ENCODE results near the gene POU5F1.
"Not testable (repeated sequence)": the region's sequence is repeated elsewhere in the genome, so short reads cannot be mapped to it uniquely, and the experiment has no call there.

POU5F1 gene

DNA sequence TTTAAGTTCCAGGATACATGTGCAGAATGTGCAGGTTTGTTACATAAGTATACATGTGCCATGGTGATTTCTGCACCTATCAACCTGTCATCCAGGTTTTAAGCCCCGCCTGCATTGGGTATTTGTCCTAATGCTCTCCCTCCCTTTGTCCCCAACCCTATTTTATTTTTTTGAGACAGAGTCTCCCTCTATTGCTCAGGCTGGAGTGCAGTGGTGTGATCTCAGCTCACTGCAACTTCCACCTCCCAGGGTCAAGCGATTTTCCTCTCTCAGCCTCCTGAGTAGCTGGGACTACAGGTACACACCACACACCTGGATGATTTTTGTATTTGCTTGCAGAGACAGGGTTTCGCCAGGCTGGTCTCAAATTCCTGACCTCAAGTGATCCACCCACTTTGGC, 18.7 kb upstream of the POU5F1 start:
- DNase-seq: not testable (repeated sequence)

DNA sequence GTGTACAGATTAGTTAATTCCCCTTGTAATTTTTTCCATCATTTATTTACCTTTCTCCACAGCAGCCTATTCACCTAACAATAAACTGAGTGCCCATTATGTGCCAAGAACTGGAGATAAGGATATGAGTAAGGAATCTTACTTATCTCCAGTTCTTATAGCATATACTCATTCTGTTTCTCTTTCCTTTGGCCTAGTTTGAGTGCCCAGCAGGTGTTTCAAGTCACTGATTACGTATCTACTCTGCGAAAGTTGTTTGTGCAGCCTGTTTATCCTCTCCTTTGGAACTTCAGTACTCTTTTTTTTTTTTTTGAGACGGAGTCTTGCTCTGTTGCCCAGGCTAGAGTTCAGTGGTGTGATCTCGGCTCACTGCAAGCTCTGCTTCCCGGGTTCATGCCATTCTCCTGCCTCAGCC, 17.3 kb upstream of the POU5F1 start:
- no peak for DNase-seq

DNA sequence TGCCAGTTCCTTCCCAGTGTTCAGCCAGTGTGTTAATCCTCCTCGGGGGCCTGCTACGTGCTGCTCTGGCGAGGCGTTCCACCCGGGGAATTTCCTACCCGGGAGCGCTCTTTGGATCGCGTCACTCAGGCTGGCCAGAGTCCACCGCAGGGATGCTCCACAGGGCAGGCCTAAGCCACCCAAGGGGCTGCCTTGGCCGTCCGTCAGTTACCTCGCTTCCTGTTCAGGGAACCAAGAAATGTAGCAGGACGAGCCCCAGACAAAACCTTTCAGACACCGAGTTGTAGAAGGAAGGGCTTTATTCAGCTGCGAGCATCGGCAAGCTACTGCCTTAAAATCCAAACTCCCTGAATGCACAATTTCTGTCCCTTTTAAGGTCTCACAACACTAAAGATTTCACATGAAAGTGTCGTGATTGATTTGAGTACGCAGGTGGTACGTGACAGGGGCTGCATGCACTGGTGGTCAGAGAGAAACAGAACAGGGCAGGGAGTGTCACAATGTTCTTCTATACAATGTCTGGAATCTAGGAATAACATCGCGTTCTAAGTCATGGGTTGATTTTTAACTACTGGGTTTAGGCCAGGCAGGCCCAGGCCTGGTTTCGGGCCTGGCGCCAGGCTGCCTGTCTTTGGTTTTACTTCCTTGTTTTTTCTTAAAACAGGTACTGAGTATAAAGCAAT, 15.7 kb upstream of the POU5F1 start:
- no peak for DNase-seq

DNA sequence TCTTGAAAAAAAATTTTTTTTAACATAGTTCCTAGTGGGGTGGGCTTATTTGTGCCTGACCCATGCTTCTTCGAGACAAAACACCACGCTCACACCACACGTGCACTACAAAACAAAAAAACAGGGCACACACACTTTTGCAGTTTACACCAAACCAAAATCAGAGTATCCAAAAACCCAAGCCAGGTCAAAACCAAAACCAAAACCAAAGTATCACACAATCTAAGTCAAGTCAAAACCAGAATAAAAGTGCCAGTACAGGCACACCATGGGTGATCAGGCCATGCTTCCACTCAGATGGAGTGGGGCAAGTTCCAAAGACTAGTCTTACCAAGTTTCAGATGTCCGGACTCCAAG, 15.2 kb upstream of the POU5F1 start:
- not testable (repeated sequence) for DNase-seq

DNA sequence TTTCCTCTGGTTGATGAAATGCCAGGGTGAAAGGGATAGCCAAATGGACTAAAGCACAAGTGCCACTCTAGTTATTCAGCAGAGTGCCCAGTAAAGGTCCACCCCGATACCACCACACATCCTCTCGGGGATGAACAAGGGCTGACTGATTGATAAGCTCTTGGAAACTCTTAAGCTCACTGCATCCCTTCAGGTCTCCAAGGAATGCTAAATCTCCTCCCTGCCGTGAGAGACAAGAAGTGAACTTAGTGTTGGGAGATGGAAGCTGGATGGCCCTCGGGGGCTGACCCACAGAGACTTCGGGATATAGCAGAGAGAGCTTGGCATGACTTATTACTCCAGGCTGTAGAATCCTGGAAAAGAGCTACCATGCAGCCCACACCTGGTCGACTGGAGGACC, 13.4 kb upstream of the POU5F1 start:
- DNase-seq: not testable (repeated sequence)

DNA sequence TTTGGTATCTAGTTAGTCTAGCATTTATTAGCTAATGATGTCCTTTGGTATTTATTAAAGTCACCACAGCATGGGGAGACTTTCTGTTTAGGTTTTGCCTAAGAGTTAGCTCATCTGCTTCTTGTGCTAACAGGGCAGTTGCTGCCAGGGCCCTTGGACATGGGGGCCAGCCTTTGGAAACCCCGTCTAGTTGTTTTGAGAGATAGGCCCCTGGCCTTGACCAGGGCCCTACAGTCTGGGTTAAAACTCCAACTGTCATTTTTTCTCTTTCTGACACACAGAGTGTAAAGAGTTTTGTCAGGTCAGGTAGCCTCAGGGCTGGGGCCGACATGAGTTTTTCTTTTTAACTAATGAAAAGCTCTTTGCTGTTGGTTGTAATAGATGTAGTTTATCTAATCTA, 12.8 kb upstream of the POU5F1 start:
- DNase-seq: not testable (repeated sequence)

DNA sequence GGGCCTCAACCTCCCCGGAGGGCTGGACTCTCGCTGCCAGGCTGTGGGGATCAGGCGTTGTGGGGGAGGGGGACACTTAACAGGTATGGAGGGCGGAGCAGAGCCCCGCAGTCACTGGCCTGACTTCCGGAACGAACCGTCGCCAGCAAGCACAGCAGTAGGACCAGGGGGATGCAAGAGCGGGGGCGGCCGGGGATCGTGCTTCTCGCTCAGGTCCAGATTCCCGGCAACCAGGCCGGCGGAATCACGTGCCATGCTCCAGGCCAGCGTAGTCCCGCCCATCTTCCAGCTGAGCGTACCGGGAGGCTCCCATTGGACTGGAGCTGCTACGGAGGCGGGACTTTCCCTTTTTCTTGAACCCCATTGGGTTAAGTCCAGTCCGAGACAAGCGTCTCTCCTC, 10.0 kb upstream of the POU5F1 start:
- no peak for DNase-seq

DNA sequence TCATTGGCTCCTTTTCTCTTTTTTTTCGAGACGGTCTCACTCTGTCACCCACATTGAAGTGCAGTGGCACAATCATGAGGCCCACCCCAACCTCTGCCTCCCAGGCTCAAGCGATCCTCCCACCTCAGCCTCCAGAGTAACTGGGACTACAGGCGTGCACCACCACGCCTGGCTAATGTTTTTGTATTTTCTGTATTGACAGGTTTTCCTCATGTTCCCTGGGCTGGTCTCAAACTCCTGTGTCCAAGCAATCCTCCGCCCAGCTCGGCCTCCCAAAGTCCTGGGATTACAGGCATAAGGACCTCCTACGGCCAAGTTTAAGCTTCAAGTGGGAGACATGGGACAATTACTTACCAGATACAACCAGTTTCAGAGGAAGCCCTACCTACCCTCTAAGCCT, 9.4 kb upstream of the POU5F1 start:
- no peak for DNase-seq

DNA sequence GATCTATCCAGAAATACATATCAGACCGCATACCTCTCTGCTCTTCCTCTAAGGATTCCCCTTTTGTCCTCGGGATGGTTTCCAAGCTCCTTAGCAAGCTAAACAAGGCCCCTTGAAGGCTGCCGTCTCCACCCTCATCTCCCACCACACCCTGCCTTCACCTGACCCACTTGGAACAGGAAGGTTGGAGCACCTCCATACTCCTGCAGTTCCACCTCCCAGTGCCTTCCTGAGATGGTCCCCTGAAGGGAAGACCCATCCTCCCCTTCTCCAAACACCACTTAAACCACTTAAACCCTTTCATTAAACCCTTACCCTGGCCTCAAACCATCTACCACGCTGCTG, 8.5 kb upstream of the POU5F1 start:
- no peak for DNase-seq

DNA sequence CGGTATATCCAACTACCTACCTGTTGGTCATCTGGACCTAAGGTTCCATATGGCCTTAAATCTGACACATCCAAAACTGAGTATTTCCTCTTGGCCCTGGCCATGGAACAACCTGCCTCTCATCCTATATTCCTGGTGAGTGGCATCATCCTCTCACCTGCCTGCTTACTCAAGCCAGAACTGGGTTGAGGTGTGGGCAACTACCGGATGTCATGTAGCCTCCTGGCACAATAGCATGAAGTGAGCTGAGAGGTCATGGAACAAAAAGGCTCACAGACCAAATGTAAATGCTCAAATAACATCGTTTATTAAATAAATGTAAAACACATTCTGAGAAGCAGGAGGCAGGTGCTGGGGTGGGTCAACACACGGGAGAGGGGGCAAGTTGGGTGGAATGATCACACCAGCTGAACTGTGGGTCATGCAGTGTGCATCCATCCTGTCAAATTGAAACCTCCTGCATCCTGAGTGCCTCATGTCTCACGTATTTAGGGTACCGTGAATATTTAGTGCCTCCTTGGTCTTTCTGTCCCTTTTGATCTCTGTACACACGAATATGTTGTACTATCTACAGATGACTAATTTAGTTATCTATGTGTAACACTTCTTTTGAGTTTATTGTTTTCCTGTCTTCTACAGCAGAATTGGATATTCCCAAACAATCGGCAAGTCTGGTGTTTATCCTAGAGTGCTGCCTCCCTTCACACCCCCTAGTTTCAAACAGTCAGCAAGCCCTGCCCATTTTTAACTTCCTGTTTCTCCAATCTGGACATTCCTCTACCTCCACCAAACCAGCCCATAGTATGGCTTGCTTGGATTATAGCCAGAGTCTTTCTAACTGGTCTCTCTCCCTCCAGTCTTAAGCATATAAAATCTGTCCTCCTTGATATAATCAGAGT, 7.9 kb upstream of the POU5F1 start:
- peak; percentile 15 for DNase-seq

DNA sequence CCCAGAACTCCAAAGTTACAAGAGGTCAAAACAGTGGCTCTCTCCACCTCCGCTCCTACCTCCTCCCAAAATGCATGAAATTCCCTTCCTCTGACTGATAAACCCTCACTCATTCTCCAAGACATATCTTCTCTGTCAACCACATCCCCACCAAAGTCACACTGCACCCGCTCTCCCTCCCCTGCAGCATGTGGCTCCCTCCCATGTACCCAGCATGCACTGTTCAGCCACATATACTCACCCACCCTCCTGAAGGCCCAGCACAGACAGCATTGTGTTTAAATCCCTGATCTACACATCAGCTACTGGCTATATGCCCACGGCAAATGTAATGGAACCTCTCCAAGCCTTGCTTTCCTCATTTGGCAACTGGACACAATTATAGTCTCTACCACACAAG, 5.5 kb upstream of the POU5F1 start:
- no peak for DNase-seq

DNA sequence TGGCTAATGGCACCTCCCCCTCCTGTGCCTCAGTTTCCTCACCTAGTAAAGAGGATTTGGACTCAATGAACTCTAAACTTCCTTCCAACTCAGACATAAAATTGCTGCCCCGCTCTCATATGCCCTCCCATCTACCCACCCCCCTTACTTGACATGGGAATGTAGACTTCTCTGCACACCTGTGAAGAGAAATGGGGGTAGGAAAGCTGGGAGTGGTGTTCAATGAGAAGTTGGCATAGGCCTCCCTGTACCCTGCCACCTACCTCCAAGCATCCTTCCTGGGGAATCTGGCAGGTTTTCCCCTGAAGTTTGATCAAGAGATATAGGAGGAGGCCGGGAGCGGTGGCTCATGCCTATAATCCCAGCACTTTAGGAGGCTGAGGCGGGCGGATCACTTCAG, 3.9 kb upstream of the POU5F1 start:
- DNase-seq: no peak

DNA sequence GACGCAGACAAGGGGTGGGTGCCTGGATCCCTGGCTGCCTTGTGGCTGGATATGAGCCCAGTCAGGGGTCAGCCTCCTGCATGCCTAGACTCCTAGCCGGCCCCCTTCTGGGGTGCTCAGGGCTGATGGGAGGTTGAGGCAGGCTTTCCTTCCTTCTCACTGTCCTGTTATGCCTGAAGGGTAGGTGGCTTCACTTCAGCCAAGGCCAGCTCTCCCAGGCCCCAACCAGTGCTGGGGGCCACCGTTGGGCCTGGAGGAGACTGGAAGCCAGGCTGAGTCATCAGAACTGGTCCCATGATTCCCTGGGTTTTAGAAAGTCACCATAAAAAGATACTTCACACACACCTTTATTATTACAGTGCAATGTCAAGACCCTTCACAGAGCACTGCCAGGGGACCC, 2.9 kb upstream of the POU5F1 start:
- no peak for DNase-seq

DNA sequence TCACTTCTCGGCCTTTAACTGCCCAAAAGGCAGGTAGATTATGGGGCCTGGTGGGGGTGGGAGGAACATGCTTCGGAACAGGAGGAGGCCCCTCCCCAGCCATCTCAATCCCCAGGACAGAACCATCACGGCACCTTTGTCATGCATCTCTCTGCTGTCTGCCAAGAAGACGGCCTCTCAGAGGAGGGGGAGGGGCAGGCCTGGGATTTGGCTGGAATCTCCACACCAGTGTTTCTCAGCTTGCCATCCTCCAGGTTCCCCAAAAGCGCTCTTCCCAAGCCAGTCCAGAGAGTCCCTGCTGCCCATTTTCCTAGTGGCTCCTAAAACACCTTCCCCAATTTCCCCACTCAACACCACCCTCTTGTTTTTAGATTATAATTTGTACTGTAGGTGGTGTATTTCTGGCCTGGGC, 2.5 kb upstream of the POU5F1 start:
- DNase-seq: no peak

DNA sequence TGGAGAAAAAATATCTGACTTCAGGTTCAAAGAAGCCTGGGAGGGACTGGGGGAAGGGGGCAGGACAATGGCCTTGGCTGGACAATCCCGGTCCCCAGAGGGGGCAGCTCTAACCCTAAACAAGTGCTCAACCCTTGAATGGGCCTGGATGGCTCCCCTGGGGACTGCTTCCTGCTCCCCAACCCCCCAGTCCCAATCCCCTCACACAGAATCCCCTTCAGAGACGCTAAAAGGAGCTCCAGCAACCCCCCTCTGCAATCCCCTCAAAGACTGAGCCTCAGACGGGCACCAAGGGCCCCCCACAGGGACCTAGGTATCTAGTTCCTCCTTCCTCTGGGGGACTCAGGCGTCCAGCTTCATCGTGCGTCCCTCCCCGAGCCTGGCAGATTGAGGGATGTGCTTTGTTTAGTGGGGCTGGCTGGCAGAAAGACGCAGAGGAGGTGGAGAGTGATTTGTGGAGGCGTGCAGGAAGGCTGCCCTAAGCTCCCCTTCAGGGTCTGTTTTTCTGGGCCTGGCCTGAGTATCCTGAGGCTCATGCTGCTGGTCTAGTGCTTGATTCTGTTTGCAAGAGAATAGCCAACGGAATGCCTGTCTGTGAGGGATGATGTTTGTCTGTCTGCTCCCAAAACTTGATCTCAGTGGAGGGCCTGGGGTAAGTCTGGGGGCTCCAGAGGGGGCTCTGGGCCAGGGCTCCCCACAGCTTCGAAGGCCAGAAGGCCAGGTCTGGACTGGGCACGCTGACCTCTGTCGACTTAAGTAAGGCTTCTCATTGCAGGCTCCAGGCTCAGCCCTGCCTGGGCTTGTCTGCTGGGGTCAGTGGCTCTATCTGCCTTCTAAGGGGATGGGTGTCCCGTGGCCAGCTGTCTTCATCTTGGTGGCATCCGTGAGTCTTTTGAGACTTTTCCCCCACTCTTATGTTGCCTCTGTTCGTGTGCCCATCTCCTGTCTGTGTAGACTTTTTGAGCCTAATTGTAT, 1.7 kb upstream of the POU5F1 start:
- DNase-seq: no peak

DNA sequence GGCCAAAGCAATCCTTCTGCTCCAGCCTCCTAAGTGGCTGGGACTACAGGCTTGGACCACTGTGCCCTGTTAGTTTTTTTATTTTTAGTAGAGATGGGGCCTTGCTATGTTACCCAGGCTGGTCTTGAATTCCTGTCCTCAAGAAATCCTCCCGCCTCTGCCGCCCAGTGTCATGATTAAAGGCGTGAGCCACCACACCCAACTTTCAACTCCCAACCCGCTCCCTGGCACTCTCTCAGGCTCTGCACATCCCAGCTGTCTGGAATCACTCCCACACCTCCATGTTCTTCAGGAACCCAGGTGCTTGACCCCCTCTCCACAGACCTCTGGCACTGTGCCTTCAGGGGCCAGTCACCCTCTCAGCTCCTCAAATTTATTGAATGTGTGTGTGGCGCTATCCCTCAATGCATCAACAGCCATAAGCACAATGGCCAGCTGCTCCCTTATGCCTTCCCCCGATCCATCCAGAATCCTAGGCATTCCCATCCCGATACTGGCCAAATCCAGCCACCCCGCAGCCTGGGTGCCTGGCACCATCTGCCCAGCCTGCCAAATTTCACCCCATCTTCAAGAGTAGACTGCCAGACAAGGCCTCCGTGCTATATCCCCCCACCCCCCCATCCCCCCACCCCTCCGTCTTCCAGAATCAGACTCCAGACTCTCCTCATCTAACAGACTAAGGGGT, 647 bp upstream of the POU5F1 start:
- no peak for DNase-seq

DNA sequence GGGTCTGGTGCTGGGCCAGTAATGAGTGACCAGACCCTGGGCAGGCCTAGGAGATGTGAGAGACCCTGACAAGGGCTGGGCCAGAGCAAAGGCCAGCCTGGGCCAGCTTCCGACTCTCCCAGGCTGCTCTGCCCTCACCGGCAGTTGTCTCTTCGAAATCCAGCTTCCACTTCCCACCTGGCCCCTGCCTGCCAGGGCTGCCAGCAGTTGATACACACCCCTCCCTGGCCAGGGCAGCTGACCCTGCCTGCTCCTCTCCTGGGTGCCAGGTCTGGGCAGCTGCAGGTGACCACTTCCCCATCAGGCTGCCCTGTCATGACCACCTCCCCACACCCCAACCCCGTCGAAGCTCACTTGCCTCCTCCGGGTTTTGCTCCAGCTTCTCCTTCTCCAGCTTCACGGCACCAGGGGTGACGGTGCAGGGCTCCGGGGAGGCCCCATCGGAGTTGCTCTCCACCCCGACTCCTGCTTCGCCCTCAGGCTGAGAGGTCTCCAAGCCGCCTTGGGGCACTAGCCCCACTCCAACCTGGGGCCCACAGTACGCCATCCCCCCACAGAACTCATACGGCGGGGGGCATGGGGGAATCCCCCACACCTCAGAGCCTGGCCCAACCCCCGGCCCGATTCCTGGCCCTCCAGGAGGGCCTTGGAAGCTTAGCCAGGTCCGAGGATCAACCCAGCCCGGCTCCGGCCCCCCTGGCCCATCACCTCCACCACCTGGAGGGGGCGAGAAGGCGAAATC, 453 bp downstream of the POU5F1 start:
- not testable (repeated sequence) for DNase-seq

DNA sequence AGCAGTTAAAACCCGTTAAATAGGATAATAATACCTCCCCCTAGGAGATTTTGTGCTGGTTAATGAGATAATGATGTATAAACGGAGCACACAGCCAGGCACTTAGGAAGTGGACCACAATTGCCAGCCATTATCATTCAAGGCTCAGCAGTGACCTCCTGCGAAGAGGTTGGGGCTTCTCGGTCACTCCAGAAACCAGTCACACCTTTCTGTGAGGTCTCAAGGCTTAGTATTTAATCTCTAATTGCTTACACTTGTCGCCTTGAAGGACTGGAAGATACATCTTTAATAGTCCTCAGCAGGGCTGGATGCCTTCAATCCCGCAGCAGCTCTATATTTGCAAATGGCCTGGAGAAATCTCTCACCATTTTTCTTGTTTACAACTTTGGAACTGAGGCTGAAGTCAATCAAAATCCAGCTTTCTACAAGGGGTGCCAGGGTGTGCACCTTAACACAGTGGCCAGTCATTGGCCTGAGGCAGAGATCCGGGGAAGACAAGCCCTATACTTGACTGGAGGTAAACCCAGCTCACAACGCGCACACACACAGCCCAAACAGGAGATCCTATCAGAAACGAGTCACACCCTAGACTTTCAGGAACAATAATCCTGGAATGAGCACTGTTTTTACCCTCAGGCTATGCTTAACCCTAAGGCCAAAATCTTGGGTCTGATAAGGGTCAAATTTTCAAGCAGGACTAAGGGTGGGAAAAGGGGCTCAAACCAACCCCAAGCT, 1.2 kb downstream of the POU5F1 start:
- DNase-seq: no peak

DNA sequence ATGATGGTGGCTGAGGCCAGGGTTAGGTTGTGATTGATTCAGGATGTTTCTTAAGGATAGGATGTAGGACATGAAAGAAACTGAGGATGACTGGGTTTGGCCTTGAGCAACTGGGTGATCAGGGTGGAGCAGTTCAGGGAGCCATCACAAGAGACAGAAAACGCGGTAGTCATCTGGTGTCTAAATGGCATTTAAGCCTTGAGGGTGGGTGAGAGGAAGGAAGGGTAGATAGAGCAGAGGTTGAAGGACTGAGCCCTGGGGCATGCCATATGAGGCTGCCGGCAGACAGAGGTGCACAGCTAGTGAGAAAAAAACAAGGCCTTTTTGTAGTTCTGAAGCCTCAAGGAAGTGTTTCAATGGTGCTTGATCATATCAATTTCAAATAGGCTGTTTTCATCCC, 1.9 kb downstream of the POU5F1 start:
- DNase-seq: no peak

DNA sequence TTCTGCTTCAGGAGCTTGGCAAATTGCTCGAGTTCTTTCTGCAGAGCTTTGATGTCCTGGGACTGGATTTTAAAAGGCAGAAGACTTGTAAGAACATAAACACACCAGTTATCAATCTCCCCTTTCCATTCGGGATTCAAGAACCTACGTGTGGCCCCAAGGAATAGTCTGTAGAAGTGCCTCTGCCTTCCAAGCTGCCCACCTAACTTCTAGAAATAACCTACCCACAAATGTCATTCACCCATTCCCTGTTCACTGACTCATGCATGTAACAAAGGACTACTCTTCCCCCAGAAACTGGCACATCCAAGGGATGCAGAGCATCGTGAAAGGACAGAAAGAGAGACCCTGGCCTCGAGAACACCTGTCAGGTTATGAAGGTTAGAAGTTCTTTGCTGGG, 4.5 kb downstream of the POU5F1 start:
- no peak for DNase-seq

Measured in NCI-H146 (cell line).